Stromal cell of bone marrow (primary cell): ENCODE results near the gene COA7.
"Not testable (repeated sequence)": the region's sequence is repeated elsewhere in the genome, so short reads cannot be mapped to it uniquely, and the experiment has no call there.

ENCODE experiments used
- DNase-seq: peaks from one replicate; pipeline ENCODE4 v3.0.0-alpha.2; 2012; ENCODE audit warnings: low read depth

COA7 gene

DNA sequence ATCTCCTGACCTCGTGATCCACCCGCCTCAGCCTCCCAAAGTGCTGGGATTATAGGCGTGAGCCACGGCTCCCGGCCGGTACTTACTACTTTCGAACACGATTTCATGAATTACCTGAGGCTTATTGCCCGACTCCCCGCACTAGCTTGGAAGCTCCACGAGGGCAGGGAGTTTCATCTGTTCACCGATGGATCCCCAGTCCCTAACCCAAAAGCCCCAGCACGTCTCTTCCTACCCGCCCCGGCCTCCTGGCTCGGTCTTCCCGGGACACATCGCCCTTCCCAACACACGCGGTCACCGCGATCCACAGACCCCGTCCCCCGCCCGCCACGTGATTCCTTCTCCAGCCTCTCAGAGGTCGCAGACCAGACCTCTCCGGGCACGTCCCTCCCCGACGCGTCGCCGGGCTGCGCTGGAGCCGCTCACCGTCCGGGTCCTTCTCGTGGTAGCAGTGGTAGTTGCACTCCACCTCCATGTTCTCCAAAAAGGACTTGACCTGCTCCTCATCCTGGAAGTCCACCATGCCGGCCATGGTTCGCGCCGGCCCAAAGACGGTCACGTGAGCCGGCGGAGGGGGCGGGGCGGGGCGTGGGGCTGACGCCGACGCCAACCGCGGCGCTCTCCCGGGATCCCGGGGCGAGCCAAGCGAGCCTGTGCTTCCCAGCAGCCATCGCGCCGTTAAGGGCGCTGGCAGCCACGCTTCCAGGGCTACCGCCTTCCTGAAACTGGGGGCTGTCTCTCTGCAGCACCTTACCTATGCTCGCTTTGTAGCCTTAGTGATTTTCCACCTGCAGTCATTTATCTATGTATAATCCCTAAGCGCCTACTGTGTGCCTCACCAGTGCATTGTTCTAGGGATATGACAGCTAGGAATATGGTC lies at the start of gene COA7:
TSS of gene COA7 (minus strand) at position 553 of the 880 bp plus-strand sequence. CDS start at position 532, 21 bp downstream.
- peak; percentile 72 for DNase-seq

DNA sequence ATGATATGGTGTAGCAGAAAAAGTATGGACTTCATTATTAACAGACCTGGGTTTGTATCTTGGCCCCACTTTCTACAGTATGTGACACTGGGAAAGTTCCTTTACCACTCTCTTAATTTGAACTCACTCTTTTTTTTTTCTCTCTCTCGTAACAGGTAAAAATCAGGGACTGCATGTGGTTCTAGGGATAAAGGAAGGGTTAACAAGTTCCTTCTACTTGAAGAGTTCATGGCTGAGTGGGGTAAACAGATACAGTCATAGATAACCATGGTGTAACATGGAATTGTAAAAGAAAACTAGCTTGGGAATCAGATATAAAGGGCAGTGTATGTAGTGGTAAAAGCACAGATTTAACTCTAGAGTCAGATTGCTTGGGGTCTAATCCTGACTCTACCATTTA lies 49.3 kb upstream of the COA7 start:
- DNase-seq, result no peak

DNA sequence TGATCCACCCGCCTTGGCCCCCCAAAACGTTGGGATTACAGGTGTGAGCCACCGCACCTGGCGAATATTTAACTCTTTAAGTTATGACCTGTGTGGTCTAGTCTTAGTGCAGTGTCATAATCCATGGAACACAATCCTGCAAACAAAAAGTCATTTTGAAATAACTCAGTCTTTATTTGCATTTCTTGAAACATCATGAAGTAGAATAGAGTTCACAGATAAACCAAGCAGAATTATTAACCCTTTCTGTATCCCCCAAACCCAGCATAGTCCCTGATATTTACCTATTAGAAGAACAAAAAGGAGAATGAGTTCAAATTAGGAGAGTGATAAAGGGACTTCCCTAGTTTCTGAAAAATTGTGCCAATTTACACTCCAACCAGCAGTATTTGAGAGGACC lies 48.0 kb upstream of the COA7 start:
- DNase-seq, result no peak

DNA sequence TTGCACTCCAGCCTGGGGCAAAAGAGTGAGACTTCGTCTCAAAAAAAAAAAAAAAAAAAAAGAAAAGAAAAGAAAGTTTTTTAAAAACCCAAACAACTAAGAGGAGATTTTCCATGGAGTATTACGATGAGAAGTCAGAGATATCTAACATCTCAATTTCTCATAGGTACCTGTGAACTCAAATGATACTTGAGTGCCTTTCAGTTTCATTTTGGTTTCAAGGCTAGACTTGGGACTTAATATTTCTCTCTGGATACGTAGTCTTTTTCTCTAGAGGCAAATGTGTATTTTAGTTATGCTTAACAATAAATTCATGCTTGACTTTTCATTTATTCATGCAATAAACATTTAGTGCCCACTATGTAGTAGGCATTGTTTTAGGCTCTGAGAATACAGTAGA lies 43.1 kb upstream of the COA7 start:
- no peak for DNase-seq

DNA sequence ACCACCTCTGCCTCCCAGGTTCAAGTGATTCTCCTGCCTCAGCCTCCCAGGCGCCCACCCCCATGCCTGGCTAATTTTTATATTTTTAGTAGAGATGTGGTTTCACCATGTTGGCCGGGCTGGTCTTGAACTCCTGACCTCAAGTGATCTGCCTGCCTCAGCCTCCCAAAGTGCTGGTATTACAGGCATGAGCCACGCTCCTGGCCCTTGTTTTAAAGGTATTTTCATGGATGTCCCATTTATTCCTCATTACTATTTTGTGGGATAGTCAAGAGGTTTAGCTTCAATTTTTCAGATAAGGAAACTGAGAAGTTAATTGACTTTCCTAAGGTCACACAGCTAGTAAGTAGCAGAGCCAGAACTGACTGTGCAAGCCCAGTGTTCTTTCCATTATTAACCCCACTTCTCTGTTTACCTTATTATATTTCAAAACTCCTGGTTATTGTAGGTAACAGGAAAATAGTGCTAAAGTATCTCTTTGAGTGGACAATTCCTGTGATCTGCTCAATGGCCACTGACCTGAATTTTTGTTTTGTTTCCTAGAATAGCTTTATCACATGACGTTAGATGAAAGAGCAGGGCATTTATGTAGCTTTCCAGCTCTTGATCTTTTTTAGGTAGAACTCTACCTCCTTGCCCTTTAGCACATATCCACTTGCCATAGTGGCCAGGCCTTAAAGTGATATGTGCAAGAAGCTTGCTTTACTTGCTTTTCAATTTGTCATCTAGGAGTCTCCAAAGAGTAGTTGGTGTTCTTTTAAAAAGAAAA lies 41.7 kb upstream of the COA7 start:
- DNase-seq, result no peak

DNA sequence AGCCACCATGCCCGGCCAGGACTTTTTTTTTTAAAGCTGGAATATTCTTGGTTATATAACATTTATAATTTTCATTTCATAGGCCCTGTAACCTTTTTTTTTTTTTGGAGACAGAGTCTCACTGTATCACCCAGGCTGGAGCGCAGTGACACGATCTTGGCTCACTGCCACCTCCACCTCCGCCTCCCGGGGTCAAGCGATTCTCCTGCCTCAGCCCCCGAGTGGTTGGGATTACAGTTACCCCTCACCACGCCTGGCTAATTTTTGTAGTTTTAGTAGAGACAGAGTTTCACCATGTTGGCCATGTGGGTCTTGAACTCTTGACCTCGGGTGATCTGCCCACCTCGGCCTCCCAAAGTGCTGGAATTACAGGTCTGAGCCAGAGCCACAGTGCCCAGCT lies 40.7 kb upstream of the COA7 start:
- DNase-seq, result no peak

DNA sequence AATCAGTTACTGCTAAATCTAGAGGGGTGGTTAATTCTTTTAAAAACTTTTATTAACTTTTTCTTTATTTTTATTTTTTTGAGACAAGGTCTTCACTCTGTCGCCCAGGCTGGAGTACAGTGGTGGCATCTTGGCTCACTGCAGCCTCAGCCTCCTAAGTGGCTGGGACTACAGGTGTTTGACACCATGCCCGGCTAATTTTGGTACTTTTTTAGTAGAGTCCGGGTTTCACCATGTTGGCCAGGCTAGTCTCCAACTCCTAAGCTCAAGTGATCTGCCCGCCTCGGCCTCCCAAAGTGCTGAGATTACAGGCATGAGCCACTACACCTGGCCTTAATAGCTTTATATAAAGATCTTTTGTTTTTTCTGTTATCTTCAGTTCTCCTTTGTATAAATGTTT lies 40.0 kb upstream of the COA7 start:
- no peak for DNase-seq

DNA sequence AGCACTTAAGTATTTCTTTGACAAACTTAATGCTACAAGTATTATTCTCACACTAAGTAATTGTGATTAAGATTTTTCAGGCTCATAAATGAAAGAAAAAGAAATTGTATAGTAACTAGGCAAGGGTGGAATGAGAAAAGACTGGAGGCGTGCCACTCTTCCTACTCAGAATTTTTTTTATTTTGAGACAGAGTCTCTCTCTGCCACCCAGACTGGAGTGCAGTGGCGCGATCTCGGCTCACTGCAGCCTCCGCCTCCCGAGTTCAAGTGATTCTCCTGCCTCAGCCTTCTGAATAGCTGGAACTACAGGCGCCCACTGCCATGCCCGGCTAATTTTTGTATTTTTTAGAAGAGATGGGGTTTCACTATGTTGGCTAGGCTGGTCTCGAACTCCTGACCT lies 37.2 kb upstream of the COA7 start:
- not testable (repeated sequence) for DNase-seq

DNA sequence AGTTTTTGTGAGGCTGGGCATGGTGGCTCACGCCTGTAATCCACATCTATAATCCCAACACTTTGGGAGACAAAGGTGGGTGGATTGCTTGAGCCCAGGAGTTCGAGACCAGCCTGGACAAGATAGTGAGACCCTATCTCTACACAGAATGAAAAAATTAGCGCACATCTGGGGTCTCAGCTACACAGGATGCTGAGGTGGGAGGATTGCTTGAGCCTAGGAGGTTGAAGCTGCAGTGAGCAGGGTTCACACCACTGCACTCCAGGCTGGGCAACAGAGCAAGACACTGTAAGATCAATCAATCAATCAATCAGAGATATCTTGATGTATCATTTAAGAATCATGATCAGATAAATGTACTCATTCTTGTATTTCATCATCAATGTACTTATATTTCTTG lies 35.2 kb upstream of the COA7 start:
- no peak for DNase-seq

DNA sequence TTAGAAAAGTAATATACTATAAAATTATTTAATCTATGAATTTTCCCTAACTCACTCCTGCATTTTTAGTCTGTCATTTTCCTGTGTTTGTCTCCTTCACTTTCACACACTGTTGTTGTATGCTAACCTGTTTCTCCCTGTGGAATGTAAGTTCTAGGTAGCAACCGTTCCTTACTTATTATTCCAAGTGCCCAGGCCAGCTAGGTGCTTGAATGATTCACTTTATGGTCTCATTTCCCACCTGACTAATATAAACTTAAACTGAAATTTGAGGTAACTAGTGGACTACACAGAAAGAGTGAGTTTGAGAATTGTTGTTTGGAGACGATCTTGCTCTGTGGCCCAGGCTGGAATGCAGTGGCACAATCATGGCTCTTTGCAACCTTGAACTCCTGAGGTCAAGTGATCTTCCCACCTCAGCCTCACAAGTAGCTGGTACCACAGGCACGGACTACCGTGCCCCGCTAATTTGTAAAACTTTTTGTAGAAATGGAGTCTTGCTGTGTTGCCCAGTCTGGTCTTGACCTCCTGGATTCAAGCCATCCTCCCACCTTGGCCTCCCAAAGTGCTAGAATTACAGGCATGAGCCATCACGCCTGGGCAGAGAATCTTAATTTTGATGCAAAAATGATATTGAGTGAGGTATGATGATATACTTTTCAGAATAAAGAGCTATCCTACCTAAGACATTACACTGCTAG lies 30.0 kb upstream of the COA7 start:
- DNase-seq, result no peak

DNA sequence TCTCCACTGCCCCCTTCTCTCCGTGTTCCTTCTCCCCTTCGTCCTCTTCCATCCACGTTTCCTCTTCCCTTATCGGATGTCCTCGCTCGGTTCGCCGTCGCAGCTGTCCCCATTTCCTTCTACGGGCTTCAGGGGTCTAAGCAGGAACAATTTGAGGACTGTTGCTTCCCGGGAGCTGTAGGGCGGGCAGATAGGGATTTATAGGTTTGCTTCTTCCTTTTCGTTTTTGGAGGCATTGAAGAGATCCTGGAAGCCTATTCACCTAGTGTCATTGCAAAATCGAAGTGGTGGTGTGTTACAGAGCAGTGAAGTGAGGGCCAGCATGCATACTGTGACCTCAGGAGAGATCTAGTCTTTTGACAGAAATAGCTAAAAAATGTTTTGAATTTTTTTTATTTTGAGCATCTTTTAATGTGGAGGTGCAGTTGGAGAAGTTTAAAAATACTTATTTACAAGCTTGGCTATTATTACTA lies 29.0 kb upstream of the COA7 start:
- no peak for DNase-seq

DNA sequence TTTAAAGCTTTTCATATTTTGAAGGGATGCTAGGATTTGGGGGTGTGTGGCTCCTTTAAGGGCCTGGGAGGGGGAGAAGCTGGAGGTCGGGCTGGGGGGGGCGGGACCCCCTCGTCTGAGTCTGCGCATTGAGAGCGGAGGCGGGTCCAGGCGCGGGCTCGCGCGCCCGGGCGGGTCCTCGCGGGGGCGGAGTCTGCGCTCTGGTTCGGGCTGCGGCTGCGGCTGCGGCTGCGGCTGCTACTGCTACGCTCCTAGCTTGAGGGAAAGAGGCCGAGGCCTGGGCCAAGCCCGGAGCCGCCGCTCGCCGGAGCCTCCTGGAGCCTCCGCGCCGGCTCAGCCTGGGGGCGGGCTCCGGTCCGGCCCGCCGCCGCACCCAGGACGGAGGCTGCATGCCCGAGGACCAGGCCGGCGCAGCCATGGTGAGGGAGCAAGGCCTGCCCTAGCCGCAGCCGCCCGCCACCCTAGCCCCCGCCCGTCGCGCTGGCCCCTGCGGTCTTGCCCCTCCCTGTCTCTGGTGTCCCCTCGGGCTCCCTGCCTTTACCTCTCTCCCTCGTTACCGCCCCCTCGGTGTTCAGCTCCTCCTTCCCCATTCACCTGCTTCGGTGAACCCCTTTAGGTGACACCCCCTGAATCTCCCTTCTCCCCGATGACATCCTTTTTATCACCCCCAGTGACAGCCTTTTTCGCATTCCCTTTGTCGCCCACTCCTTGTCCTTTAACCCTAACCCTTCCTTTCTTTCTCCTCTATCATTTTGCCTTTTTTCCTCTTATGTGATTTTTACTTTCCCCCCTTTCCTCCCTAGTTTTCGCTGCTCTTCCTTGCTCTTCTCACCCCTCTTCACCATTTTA lies 28.3 kb upstream of the COA7 start, which contains the start of gene ZYG11B:
TSS of gene ZYG11B (plus strand) at position 189 of the 849 bp plus-strand sequence. CDS start at position 390, 201 bp downstream.
- peak; percentile 64 for DNase-seq

DNA sequence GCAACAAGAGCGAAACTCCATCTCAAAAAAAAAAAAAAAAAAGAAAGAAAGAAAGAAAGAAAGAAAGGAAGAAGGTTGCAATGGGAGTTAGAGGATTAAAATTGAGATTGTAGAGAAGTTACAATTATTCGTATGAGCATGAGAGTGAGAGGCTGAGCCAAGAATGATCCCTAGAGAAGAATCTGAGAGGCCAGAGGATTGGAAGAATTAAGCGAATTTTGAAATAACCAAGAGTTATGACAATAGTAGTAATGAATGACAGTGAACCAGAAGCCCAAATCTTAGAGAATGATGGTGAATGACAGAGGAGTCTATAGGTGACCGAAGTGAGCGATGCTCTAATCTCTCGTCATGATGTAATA lies 27.7 kb upstream of the COA7 start:
- DNase-seq, result peak; percentile 42

DNA sequence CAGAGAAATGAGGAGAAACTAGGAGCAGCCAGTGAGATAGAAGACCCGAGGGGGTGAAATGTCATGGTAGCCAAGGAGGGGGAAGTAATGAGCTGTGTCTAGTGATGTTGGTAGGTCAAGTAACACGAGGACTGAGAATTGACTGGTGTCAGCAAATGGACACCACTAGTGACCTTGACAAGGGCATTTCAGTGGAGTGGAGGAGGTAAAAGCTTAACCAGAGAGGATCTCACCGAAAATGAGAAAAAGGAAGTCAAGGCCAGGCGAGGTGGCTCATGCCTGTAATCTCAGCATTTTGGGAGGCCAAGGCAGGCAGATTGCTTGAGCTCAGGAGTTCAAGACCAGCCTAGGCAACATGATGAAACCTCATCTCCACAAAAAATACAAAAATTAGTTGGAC lies 25.1 kb upstream of the COA7 start:
- no peak for DNase-seq

DNA sequence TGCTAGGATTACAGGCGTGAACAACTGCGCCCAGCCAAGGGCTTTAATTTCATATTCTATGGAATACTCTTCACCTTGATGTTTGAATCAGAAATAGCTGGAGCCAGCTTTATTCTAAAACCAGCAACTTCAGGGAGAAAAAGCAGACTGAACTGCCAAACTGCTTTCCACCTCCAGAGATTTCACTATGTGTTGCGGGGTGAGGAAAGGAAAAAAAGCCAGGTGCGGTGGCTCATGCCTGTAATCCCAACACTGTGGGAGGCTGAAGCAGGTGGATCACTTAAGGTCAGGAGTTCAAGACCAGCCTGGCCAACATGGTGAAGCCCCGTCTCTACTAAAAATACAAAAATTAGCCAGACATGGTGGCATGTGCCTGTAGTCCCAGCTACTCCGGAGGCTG lies 17.1 kb upstream of the COA7 start:
- not testable (repeated sequence) for DNase-seq

DNA sequence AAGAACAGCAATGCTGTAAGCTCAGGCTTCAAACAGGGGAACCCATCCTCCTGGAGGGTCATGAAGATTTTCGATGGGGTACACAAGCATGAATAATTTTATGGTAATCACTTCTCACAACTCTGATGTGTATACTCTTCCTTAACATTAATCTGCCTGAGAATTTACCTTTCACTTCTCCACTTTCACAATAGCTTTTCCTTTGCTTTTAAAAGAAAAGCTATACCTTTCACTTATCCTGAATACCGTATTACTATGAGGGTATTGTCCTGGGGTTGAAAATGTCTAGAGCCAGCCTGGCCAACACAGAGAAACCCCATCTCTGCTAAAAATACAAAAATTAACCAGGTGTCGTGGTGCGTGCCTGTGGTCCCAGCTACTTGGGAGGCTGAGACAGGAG lies 15.4 kb upstream of the COA7 start:
- DNase-seq, result no peak

DNA sequence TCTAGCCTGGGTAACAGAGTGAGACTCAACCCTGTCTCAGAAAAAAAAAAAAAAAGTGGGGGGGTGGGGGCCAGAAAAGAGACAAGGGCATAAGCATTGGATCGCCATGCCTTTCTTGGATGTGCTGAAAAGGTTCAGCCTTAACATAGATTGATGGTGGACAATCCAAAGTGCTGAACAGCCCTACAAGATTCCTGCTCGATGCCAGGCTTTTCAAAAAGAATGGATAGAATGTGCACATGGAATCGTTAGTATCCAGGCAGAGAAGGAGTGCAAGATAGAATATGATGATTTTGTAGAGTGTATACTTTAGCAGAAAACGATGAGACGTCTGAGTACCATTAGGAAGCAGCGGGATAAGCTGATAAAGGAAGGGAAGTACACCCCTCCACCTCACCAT lies 10.9 kb upstream of the COA7 start:
- DNase-seq, result no peak

DNA sequence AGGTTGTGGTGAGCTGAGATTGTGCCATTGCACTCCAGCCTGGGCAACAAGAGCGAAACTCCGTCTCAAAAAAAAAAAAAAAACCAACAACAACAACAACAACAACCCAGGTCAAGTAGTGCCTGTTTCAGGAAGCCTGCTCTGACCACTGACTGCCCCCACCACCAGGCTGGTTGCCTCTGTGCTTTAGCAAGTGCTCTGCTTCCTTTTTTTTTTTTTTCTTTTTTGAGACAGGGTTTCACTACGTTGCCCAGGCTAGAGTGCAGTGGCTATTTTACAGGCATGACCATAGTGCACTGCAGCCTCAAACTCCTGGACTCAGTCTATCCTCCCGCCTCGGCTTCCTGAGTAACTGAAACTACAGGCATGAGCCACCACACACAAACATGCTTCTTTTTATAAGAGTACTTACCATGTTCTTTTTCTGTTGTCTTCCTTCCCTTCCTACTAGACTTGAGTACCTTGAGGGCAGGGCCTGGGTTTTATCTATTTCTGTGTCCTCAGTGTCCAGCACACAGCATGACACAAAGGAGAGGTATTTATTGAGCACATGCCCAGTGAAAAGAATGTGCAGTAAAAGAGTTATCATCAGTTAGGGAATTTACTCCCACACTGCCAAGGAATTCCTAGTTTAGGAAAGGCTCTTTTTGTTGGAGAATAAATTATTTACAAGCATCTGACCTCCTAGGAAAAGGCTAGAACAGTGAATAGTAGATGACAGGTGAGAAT lies 9.9 kb upstream of the COA7 start:
- DNase-seq, result no peak

DNA sequence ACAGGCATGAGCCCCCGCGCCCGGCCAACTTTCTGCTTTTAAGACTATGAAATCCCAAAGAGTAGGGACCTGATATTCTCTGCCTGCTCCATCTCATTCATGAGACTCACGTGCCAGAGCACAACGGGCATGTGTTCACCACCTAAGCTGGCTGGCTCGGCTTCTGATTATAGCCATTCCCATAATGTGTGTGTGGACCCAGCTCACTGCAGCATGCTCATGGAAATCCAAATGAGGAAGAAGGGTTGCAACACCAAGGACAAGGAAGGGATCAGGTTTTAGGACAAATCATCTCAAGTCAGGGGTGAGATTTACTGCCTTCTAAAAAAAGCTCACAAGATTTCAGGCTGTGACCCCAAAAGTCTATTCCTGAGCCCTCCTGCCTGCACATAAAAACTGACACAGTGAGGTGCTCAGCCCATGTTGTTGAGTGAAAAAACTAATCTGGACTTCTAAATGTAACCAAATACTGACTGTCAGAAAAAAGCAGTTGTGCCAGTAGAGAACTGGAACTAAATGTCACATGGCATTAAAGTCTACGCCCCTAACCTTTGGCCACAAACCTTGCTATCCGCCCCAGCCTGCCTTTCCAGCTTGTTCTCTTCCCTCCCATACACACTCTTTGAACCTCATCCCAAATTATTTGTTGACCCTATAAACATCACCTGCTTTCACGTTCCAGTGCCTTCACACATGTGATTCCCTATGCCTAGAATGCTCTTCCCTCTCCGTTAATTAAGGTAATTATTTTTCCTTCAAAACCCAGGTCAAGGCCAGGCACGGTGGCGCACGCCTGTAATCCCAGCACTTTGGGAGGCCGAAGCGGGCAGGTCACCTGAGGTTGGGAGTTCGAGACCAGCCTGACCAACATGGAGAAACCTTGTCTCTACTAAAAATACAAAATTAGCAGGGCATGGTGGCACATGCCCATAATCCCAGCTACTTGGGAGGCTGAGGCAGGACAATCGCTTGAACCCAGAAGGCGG lies 9.1 kb upstream of the COA7 start:
- DNase-seq, result no peak
